Placental epithelial cell (primary cell): ENCODE measurements around the gene NMD3. TPM values are rescaled to one million over a fixed set of nuclear protein-coding genes. Genes with fewer than 3 reads are reported as not detected.

ENCODE experiments used
- small RNA-seq: library from RNA; depleted of rRNA; stranded (forward); fragments of <200 nt; gene quantifications from one replicate; pipeline ENCODE3, GENCODE V24; 2012
- total RNA-seq: library from RNA; depleted of rRNA; stranded (reverse); fragments of >200 nt; gene quantifications from 2 replicates; pipeline ENCODE4 v1.2.3, GENCODE V29; 2012

The NMD3 gene
- 72.4 and 77.3 TPM in 2 replicates for total RNA-seq

GRCh38 chr3:161220850-161221753, at the start of gene NMD3:
Gene NMD3 (plus strand): TSS chr3:161221311. CDS start chr3:161222014, 703 bp downstream.

Small RNA genes within 50 kb of the gene (small RNA-seq; reads per million reads assigned to genes)
- gene AC108738.1 = not detected

Other genes with a start within 250 kb of the NMD3 start
- 7.5 and 14.6 TPM in 2 replicates for gene B3GALNT1, start 116.0 kb upstream of the NMD3 start, total RNA-seq
- gene SPTSSB, start 150.2 kb downstream of the NMD3 start, total RNA-seq = not detected in 2 replicates